Loucy (cell line): ENCODE measurements around the gene CELF2.

Experiments used
- H2AFZ ChIP-seq: fragments of 200-600 bp; sonication (generic); 2 replicates; pipeline ENCODE4 v1.6.0; 2016; ENCODE audit warnings: antibody characterized with exemption, mild to moderate bottlenecking, low read length, moderate library complexity
- H3F3A ChIP-seq: fragments of 200-600 bp; 2 replicates; pipeline ENCODE4 v1.6.0; 2016; ENCODE audit warnings: antibody characterized with exemption, low read depth, mild to moderate bottlenecking
- H3K27me3 ChIP-seq: fragments of 200-600 bp; sonication (generic); 2 replicates; pipeline ENCODE4 v1.6.1; 2014; ENCODE audit warnings: low read length, mild to moderate bottlenecking; ENCODE audit not compliant: insufficient read depth, poor library complexity, severe bottlenecking
- H3K36me3 ChIP-seq: fragments of 200-600 bp; sonication (generic); 2 replicates; pipeline ENCODE4 v1.6.1; 2016; ENCODE audit warnings: low read length; ENCODE audit not compliant: insufficient read depth
- H3K4me1 ChIP-seq: fragments of 200-600 bp; sonication (generic); 2 replicates; pipeline ENCODE4 v1.5.1; 2014; ENCODE audit warnings: low read length, mild to moderate bottlenecking; ENCODE audit not compliant: insufficient read depth, poor library complexity, severe bottlenecking
- H3K4me2 ChIP-seq: fragments of 200-600 bp; sonication (generic); 2 replicates; pipeline ENCODE4 v1.6.0; 2014; ENCODE audit warnings: antibody characterized with exemption, low read length, low read depth, mild to moderate bottlenecking; ENCODE audit not compliant: poor library complexity, severe bottlenecking
- H3K4me3 ChIP-seq: fragments of 200-600 bp; sonication (generic); 2 replicates; pipeline ENCODE4 v1.5.1; 2014; ENCODE audit warnings: low read length, mild to moderate bottlenecking, mixed read lengths; ENCODE audit not compliant: poor library complexity, severe bottlenecking
- H3K79me2 ChIP-seq: fragments of 200-600 bp; sonication (generic); 2 replicates; pipeline ENCODE4 v1.6.1; 2014; ENCODE audit warnings: low read length; ENCODE audit not compliant: insufficient read depth
- H3K9ac ChIP-seq: fragments of 200-600 bp; sonication (generic); 2 replicates; pipeline ENCODE4 v1.6.0; 2014; ENCODE audit warnings: mild to moderate bottlenecking, low read depth, low read length, moderate library complexity; ENCODE audit not compliant: poor library complexity, severe bottlenecking
- H3K9me2 ChIP-seq: fragments of 200-600 bp; sonication (generic); replicated peaks from 2 replicates; pipeline ENCODE4 v1.6.1; 2016; ENCODE audit warnings: low read depth, low read length, mixed read lengths
- H3K9me3 ChIP-seq: fragments of 200-600 bp; sonication (generic); 2 replicates; pipeline ENCODE4 v1.6.1; 2014; ENCODE audit warnings: mild to moderate bottlenecking, antibody characterized with exemption, low read length, low read depth; ENCODE audit not compliant: insufficient read depth
- H4K20me1 ChIP-seq: fragments of 200-600 bp; sonication (generic); 2 replicates; pipeline ENCODE4 v1.6.0; 2014; ENCODE audit warnings: antibody characterized with exemption, low read length, mild to moderate bottlenecking; ENCODE audit not compliant: insufficient read depth, poor library complexity, severe bottlenecking
- CTCF ChIP-seq: fragments of 200-600 bp; sonication (generic); conservative IDR thresholded peaks from 2 replicates; pipeline ENCODE4 v1.5.1; 2014; ENCODE audit warnings: mild to moderate bottlenecking, antibody characterized with exemption, low read length
- EZH2phosphoT487 ChIP-seq: fragments of 200-600 bp; IDR thresholded peaks from 2 replicates; pipeline ENCODE4 v1.6.1; 2018; ENCODE audit warnings: antibody characterized with exemption, mild to moderate bottlenecking, moderate library complexity, borderline replicate concordance

Gene CELF2

GRCh38 chr10:11192304-11193000 is 174.8 kb downstream of the CELF2 start:
- Histone ChIP-seq H3K4me2 (no peak overlapping the region), H2AFZ (no peak overlapping the region), H3F3A (no peaks in the 10 kb centered on the region), H3K27me3 (no peaks in the 10 kb centered on the region), H3K9me2 (no peaks in the 10 kb centered on the region), H3K9me3 (no peaks in the 10 kb centered on the region), H3K4me1 (peaks cover 27% of the 10 kb centered on the region), H3K9ac (no peak overlapping the region), H4K20me1 (peaks cover 95% of the 10 kb centered on the region), H3K79me2 (peaks cover 98% of the 10 kb centered on the region), H3K4me3 (no peak overlapping the region), H3K36me3 (peaks cover 94% of the 10 kb centered on the region)
- no peak for TF ChIP-seq CTCF
- TF ChIP-seq EZH2phosphoT487, result no peak

DNA sequence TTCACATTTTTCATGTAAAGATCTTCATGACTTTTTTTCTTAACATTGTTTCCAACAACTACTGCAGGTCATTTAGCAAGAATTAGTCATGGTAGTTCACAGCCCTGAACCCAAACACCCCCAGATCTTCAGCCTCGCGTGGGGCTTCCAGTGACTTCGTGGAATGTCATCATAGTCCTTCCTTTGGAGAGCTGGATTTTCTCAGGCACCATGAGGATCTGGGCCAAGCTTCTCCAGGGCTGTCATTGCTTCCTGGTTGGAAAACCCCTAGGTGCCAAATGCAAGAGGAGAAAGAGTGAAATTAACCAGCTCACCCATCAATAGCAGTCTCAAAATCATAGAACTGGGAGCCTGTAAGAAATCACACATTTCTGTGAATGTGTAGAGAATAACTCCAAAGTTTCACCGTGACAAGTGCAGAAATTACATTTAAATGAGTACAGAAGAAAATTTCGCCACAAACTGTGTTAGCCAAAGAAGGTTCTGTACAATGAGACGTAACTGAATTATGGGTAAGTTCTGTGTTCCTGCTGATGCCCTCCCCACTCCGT is 175.4 kb downstream of the CELF2 start:
- no peaks in the 10 kb centered on the region for H3K27me3 ChIP-seq
- H3K9me2 ChIP-seq, result no peaks in the 10 kb centered on the region
- no peaks in the 10 kb centered on the region for H3K9me3 ChIP-seq
- H3K79me2 ChIP-seq, result peaks cover 98% of the 10 kb centered on the region
- H3F3A ChIP-seq, result no peaks in the 10 kb centered on the region
- H2AFZ ChIP-seq, result no peak overlapping the region
- no peak overlapping the region for H3K4me2 ChIP-seq
- peaks cover 96% of the 10 kb centered on the region for H3K36me3 ChIP-seq
- H4K20me1 ChIP-seq, result peaks cover 95% of the 10 kb centered on the region
- no peak overlapping the region for H3K9ac ChIP-seq
- H3K4me3 ChIP-seq, result no peak overlapping the region
- no peak for TF ChIP-seq EZH2phosphoT487
- TF ChIP-seq CTCF, result no peak
- H3K4me1 ChIP-seq, result peaks cover 25% of the 10 kb centered on the region

GRCh38 chr10:11194859-11195586 is 177.4 kb downstream of the CELF2 start:
- H3F3A ChIP-seq, result no peaks in the 10 kb centered on the region
- no peak overlapping the region for H3K4me3 ChIP-seq
- H3K36me3 ChIP-seq, result peaks cover 96% of the 10 kb centered on the region
- H3K9me2 ChIP-seq, result no peaks in the 10 kb centered on the region
- no peak overlapping the region for H3K9ac ChIP-seq
- H2AFZ ChIP-seq, result no peak overlapping the region
- TF ChIP-seq EZH2phosphoT487 (no peak), CTCF (no peak)
- no peaks in the 10 kb centered on the region for H3K9me3 ChIP-seq
- H3K27me3 ChIP-seq, result no peaks in the 10 kb centered on the region
- H4K20me1 ChIP-seq, result peaks cover 95% of the 10 kb centered on the region
- peaks cover 98% of the 10 kb centered on the region for H3K79me2 ChIP-seq
- no peak overlapping the region for H3K4me2 ChIP-seq
- H3K4me1 ChIP-seq, result peaks cover 10% of the 10 kb centered on the region
